Mesodermal cell (in vitro differentiated cells): ENCODE results near the gene GALNS.

ENCODE experiments used
- H3K27ac ChIP-seq: 2 replicates; pipeline ENCODE4 v1.7.0; 2013; ENCODE audit warnings: mild to moderate bottlenecking, low read depth, low read length, moderate library complexity; ENCODE audit not compliant: severe bottlenecking
- H3K36me3 ChIP-seq: 2 replicates; pipeline ENCODE4 v1.7.1; 2013; ENCODE audit warnings: mild to moderate bottlenecking, low read length, moderate library complexity; ENCODE audit not compliant: control insufficient read depth, insufficient read depth
- H3K4me1 ChIP-seq: one replicate; pipeline ENCODE4 v1.7.1; 2013; ENCODE audit warnings: mild to moderate bottlenecking, low read length; ENCODE audit not compliant: insufficient read depth, control insufficient read depth, poor library complexity, severe bottlenecking
- H3K4me3 ChIP-seq: 2 replicates; pipeline ENCODE4 v1.7.0; 2013; ENCODE audit warnings: low read length, control low read depth, mild to moderate bottlenecking; ENCODE audit not compliant: insufficient read depth, poor library complexity, severe bottlenecking; ENCODE audit errors: extremely low read depth
- H3K9me3 ChIP-seq: 2 replicates; pipeline ENCODE4 v1.7.1; 2013; ENCODE audit warnings: mild to moderate bottlenecking, low read length, moderate library complexity; ENCODE audit not compliant: control insufficient read depth
- WGBS, 2 experiments: methylation state at CpG; one replicate each; pipeline ENCODE4 v1.1.5; 2013; ENCODE audit warnings: missing lambda C conversion rate in 2 of 2; ENCODE audit not compliant: insufficient coverage in 2 of 2; 5-methylcytosine and 5-hydroxymethylcytosine counted together

GALNS gene

GRCh38 chr16:88835383-88835782 lies 21.4 kb downstream of the GALNS start:
- Histone ChIP-seq H3K9me3 (no peaks in the 10 kb centered on the region), H3K36me3 (peaks cover 18% of the 10 kb centered on the region), H3K27ac (no peak overlapping the region), H3K4me3 (no peak overlapping the region), H3K4me1 (no peaks in the 10 kb centered on the region)
- 79 to 94% methylated on average over 9 to 10 of the region's 11 CpGs for WGBS, 2 experiments

- peaks cover 13% of the 10 kb centered on the region for H3K36me3 ChIP-seq
- no peak overlapping the region for H3K4me3 ChIP-seq
- no peaks in the 10 kb centered on the region for H3K9me3 ChIP-seq
- 96 to 98% methylated on average over 9 to 11 of the region's 13 CpGs for WGBS, 2 experiments
- no peaks in the 10 kb centered on the region for H3K4me1 ChIP-seq
- H3K27ac ChIP-seq: no peak overlapping the region
These were observed 22.1 kb downstream of the GALNS start for GRCh38 chr16:88834670-88835069.

GRCh38 chr16:88833086-88833485 lies 23.7 kb downstream of the GALNS start:
- Histone ChIP-seq H3K4me3 (no peak overlapping the region), H3K9me3 (no peaks in the 10 kb centered on the region), H3K36me3 (peaks cover 4% of the 10 kb centered on the region), H3K4me1 (no peaks in the 10 kb centered on the region), H3K27ac (no peak overlapping the region)
- 95 to 96% methylated on average over 11 to 12 of the region's 13 CpGs for WGBS, 2 experiments

GRCh38 chr16:88831838-88832237 lies 24.9 kb downstream of the GALNS start:
- Histone ChIP-seq H3K27ac (no peak overlapping the region), H3K36me3 (no peaks in the 10 kb centered on the region), H3K4me3 (no peak overlapping the region), H3K9me3 (no peaks in the 10 kb centered on the region), H3K4me1 (no peaks in the 10 kb centered on the region)
- WGBS, 2 experiments: 87 to 88% methylated on average over 10 to 12 of the region's 13 CpGs

GRCh38 chr16:88830783-88831182 lies 26.0 kb downstream of the GALNS start:
- no peaks in the 10 kb centered on the region for H3K36me3 ChIP-seq
- no peak overlapping the region for H3K4me3 ChIP-seq
- no peak overlapping the region for H3K27ac ChIP-seq
- H3K4me1 ChIP-seq: no peaks in the 10 kb centered on the region
- 96% methylated on average over 10 to 11 of the region's 14 CpGs for WGBS, 2 experiments
- no peaks in the 10 kb centered on the region for H3K9me3 ChIP-seq

GRCh38 chr16:88830258-88830657 lies 26.5 kb downstream of the GALNS start:
- Histone ChIP-seq H3K27ac (no peak overlapping the region), H3K4me3 (no peak overlapping the region), H3K9me3 (no peaks in the 10 kb centered on the region), H3K36me3 (no peaks in the 10 kb centered on the region), H3K4me1 (no peaks in the 10 kb centered on the region)
- WGBS, 2 experiments: 84 to 91% methylated on average over 11 of the region's 11 CpGs

- H3K9me3 ChIP-seq: no peaks in the 10 kb centered on the region
- no peaks in the 10 kb centered on the region for H3K4me1 ChIP-seq
- H3K4me3 ChIP-seq: no peak overlapping the region
- no peaks in the 10 kb centered on the region for H3K36me3 ChIP-seq
- WGBS, 2 experiments: 92% methylated on average over 23 to 24 of the region's 24 CpGs
- H3K27ac ChIP-seq: no peak overlapping the region
These were observed 28.0 kb downstream of the GALNS start for GRCh38 chr16:88828711-88829110.

GRCh38 chr16:88827727-88828126 lies 29.0 kb downstream of the GALNS start:
- Histone ChIP-seq H3K27ac (no peak overlapping the region), H3K36me3 (no peaks in the 10 kb centered on the region)
- WGBS, 2 experiments: 93 to 96% methylated on average over 16 to 21 of the region's 21 CpGs

GRCh38 chr16:88826070-88826840 lies 30.5 kb downstream of the GALNS start:
- H3K27ac ChIP-seq: no peak overlapping the region
- 93 to 95% methylated on average over 26 of the region's 26 CpGs for WGBS, 2 experiments
- H3K4me1 ChIP-seq: no peaks in the 10 kb centered on the region
- no peak overlapping the region for H3K4me3 ChIP-seq
- no peaks in the 10 kb centered on the region for H3K36me3 ChIP-seq
- no peaks in the 10 kb centered on the region for H3K9me3 ChIP-seq

More at GRCh38 chr16:88827727-88828126, 29.0 kb downstream of the GALNS start:
- Histone ChIP-seq H3K9me3 (no peaks in the 10 kb centered on the region), H3K4me3 (no peak overlapping the region), H3K4me1 (no peaks in the 10 kb centered on the region)

- H3K4me3 ChIP-seq: no peak overlapping the region
- no peak overlapping the region for H3K27ac ChIP-seq
- H3K9me3 ChIP-seq: no peaks in the 10 kb centered on the region
- H3K4me1 ChIP-seq: no peaks in the 10 kb centered on the region
- 95 to 100% methylated on average over 4 to 7 of the region's 12 CpGs for WGBS, 2 experiments
- H3K36me3 ChIP-seq: no peaks in the 10 kb centered on the region
These were observed 31.6 kb downstream of the GALNS start for GRCh38 chr16:88825146-88825545.

- Histone ChIP-seq H3K4me1 (no peaks in the 10 kb centered on the region), H3K4me3 (no peak overlapping the region), H3K9me3 (no peaks in the 10 kb centered on the region), H3K36me3 (no peaks in the 10 kb centered on the region), H3K27ac (no peak overlapping the region)
- WGBS, 2 experiments: 90 to 95% methylated on average over 23 to 26 of the region's 33 CpGs
These were observed 32.3 kb downstream of the GALNS start for GRCh38 chr16:88824256-88825077.
